ENCODE measurements around the gene TXK.

The TXK gene

GRCh38 chr4:48085821-48086589, 48.0 kb downstream of the TXK start:
- no peaks in the 10 kb centered on the region for H3K4me1 ChIP-seq (ENCODE audit: control insufficient read depth in 1 of 2, insufficient read depth in 2 of 2, low read length in 2 of 2)
- no peaks in the 10 kb centered on the region for H3K36me3 ChIP-seq (ENCODE audit: control insufficient read depth in 1 of 2, insufficient read depth in 2 of 2, low read length in 2 of 2)
- H3K27me3 ChIP-seq (ENCODE audit: control insufficient read depth in 1 of 2, insufficient read depth in 2 of 2, low read length in 2 of 2), result no peaks in the 10 kb centered on the region
- no peak overlapping the region for H3K9ac ChIP-seq (ENCODE audit: low read depth in 1 of 2, low read length in 2 of 2)
- no peaks in the 10 kb centered on the region for H3K9me3 ChIP-seq (ENCODE audit: control insufficient read depth in 1 of 2, low read length in 2 of 2)
- H3K27ac ChIP-seq (ENCODE audit: low read depth, low read length), result no peak overlapping the region
- no peak overlapping the region for H3K4me3 ChIP-seq (ENCODE audit: low read depth in 1 of 2, low read length in 2 of 2)

GRCh38 chr4:48082956-48083355, 51.1 kb downstream of the TXK start:
- H3K9me3 ChIP-seq (ENCODE audit: control insufficient read depth in 1 of 2, low read length in 2 of 2), result no peaks in the 10 kb centered on the region
- H3K27me3 ChIP-seq (ENCODE audit: control insufficient read depth in 1 of 2, insufficient read depth in 2 of 2, low read length in 2 of 2), result no peaks in the 10 kb centered on the region
- no peak overlapping the region for H3K9ac ChIP-seq (ENCODE audit: low read depth in 1 of 2, low read length in 2 of 2)
- no peaks in the 10 kb centered on the region for H3K4me1 ChIP-seq (ENCODE audit: control insufficient read depth in 1 of 2, insufficient read depth in 2 of 2, low read length in 2 of 2)
- no peaks in the 10 kb centered on the region for H3K36me3 ChIP-seq (ENCODE audit: control insufficient read depth in 1 of 2, insufficient read depth in 2 of 2, low read length in 2 of 2)
- H3K27ac ChIP-seq (ENCODE audit: low read depth, low read length), result no peak overlapping the region
- H3K4me3 ChIP-seq (ENCODE audit: low read depth in 1 of 2, low read length in 2 of 2), result no peak overlapping the region

- Histone ChIP-seq H3K36me3 (ENCODE audit: control insufficient read depth in 1 of 2, insufficient read depth in 2 of 2, low read length in 2 of 2) (no peaks in the 10 kb centered on the region), H3K9me3 (ENCODE audit: control insufficient read depth in 1 of 2, low read length in 2 of 2) (no peaks in the 10 kb centered on the region), H3K27me3 (ENCODE audit: control insufficient read depth in 1 of 2, insufficient read depth in 2 of 2, low read length in 2 of 2) (no peaks in the 10 kb centered on the region), H3K4me3 (ENCODE audit: low read depth in 1 of 2, low read length in 2 of 2) (no peak overlapping the region), H3K4me1 (ENCODE audit: control insufficient read depth in 1 of 2, insufficient read depth in 2 of 2, low read length in 2 of 2) (no peaks in the 10 kb centered on the region), H3K9ac (ENCODE audit: low read depth in 1 of 2, low read length in 2 of 2) (no peak overlapping the region), H3K27ac (ENCODE audit: low read depth, low read length) (no peak overlapping the region)
Measured at GRCh38 chr4:48081196-48081595, 52.9 kb downstream of the TXK start.

- H3K4me1 ChIP-seq (ENCODE audit: control insufficient read depth in 1 of 2, insufficient read depth in 2 of 2, low read length in 2 of 2), result no peaks in the 10 kb centered on the region
- no peaks in the 10 kb centered on the region for H3K9me3 ChIP-seq (ENCODE audit: control insufficient read depth in 1 of 2, low read length in 2 of 2)
- H3K9ac ChIP-seq (ENCODE audit: low read depth in 1 of 2, low read length in 2 of 2), result no peak overlapping the region
- no peaks in the 10 kb centered on the region for H3K27me3 ChIP-seq (ENCODE audit: control insufficient read depth in 1 of 2, insufficient read depth in 2 of 2, low read length in 2 of 2)
- no peak overlapping the region for H3K4me3 ChIP-seq (ENCODE audit: low read depth in 1 of 2, low read length in 2 of 2)
- H3K27ac ChIP-seq (ENCODE audit: low read depth, low read length), result no peak overlapping the region
- no peaks in the 10 kb centered on the region for H3K36me3 ChIP-seq (ENCODE audit: control insufficient read depth in 1 of 2, insufficient read depth in 2 of 2, low read length in 2 of 2)
Measured at GRCh38 chr4:48079972-48080391, 54.1 kb downstream of the TXK start.

GRCh38 chr4:48078862-48079655, 55.0 kb downstream of the TXK start:
- H3K27me3 ChIP-seq (ENCODE audit: control insufficient read depth in 1 of 2, insufficient read depth in 2 of 2, low read length in 2 of 2), result no peaks in the 10 kb centered on the region
- no peak overlapping the region for H3K4me3 ChIP-seq (ENCODE audit: low read depth in 1 of 2, low read length in 2 of 2)
- H3K36me3 ChIP-seq (ENCODE audit: control insufficient read depth in 1 of 2, insufficient read depth in 2 of 2, low read length in 2 of 2), result no peaks in the 10 kb centered on the region
- no peak overlapping the region for H3K27ac ChIP-seq (ENCODE audit: low read depth, low read length)
- H3K9me3 ChIP-seq (ENCODE audit: control insufficient read depth in 1 of 2, low read length in 2 of 2), result no peaks in the 10 kb centered on the region
- H3K4me1 ChIP-seq (ENCODE audit: control insufficient read depth in 1 of 2, insufficient read depth in 2 of 2, low read length in 2 of 2), result no peaks in the 10 kb centered on the region
- H3K9ac ChIP-seq (ENCODE audit: low read depth in 1 of 2, low read length in 2 of 2), result no peak overlapping the region

- Histone ChIP-seq H3K4me3 (ENCODE audit: low read depth in 1 of 2, low read length in 2 of 2) (no peak overlapping the region), H3K27ac (ENCODE audit: low read depth, low read length) (no peak overlapping the region), H3K36me3 (ENCODE audit: control insufficient read depth in 1 of 2, insufficient read depth in 2 of 2, low read length in 2 of 2) (no peaks in the 10 kb centered on the region), H3K27me3 (ENCODE audit: control insufficient read depth in 1 of 2, insufficient read depth in 2 of 2, low read length in 2 of 2) (no peaks in the 10 kb centered on the region), H3K4me1 (ENCODE audit: control insufficient read depth in 1 of 2, insufficient read depth in 2 of 2, low read length in 2 of 2) (no peaks in the 10 kb centered on the region), H3K9ac (ENCODE audit: low read depth in 1 of 2, low read length in 2 of 2) (no peak overlapping the region), H3K9me3 (ENCODE audit: control insufficient read depth in 1 of 2, low read length in 2 of 2) (no peaks in the 10 kb centered on the region)
Measured at GRCh38 chr4:48078425-48078824, 55.6 kb downstream of the TXK start.

- Histone ChIP-seq H3K9me3 (ENCODE audit: control insufficient read depth in 1 of 2, low read length in 2 of 2) (no peaks in the 10 kb centered on the region), H3K4me1 (ENCODE audit: control insufficient read depth in 1 of 2, insufficient read depth in 2 of 2, low read length in 2 of 2) (no peaks in the 10 kb centered on the region), H3K36me3 (ENCODE audit: control insufficient read depth in 1 of 2, insufficient read depth in 2 of 2, low read length in 2 of 2) (no peaks in the 10 kb centered on the region), H3K27me3 (ENCODE audit: control insufficient read depth in 1 of 2, insufficient read depth in 2 of 2, low read length in 2 of 2) (no peaks in the 10 kb centered on the region), H3K9ac (ENCODE audit: low read depth in 1 of 2, low read length in 2 of 2) (no peak overlapping the region), H3K4me3 (ENCODE audit: low read depth in 1 of 2, low read length in 2 of 2) (no peak overlapping the region), H3K27ac (ENCODE audit: low read depth, low read length) (no peak overlapping the region)
Measured at GRCh38 chr4:48074657-48075056, 59.4 kb downstream of the TXK start.

GRCh38 chr4:48073567-48074103, 60.4 kb downstream of the TXK start:
- Histone ChIP-seq H3K4me3 (ENCODE audit: low read depth in 1 of 2, low read length in 2 of 2) (no peak overlapping the region), H3K36me3 (ENCODE audit: control insufficient read depth in 1 of 2, insufficient read depth in 2 of 2, low read length in 2 of 2) (no peaks in the 10 kb centered on the region), H3K9ac (ENCODE audit: low read depth in 1 of 2, low read length in 2 of 2) (no peak overlapping the region), H3K27me3 (ENCODE audit: control insufficient read depth in 1 of 2, insufficient read depth in 2 of 2, low read length in 2 of 2) (no peaks in the 10 kb centered on the region), H3K4me1 (ENCODE audit: control insufficient read depth in 1 of 2, insufficient read depth in 2 of 2, low read length in 2 of 2) (no peaks in the 10 kb centered on the region), H3K9me3 (ENCODE audit: control insufficient read depth in 1 of 2, low read length in 2 of 2) (no peaks in the 10 kb centered on the region), H3K27ac (ENCODE audit: low read depth, low read length) (no peak overlapping the region)

- no peaks in the 10 kb centered on the region for H3K27me3 ChIP-seq (ENCODE audit: control insufficient read depth in 1 of 2, insufficient read depth in 2 of 2, low read length in 2 of 2)
- no peaks in the 10 kb centered on the region for H3K36me3 ChIP-seq (ENCODE audit: control insufficient read depth in 1 of 2, insufficient read depth in 2 of 2, low read length in 2 of 2)
- H3K9me3 ChIP-seq (ENCODE audit: control insufficient read depth in 1 of 2, low read length in 2 of 2), result no peaks in the 10 kb centered on the region
- no peaks in the 10 kb centered on the region for H3K4me1 ChIP-seq (ENCODE audit: control insufficient read depth in 1 of 2, insufficient read depth in 2 of 2, low read length in 2 of 2)
- no peak overlapping the region for H3K4me3 ChIP-seq (ENCODE audit: low read depth in 1 of 2, low read length in 2 of 2)
- H3K9ac ChIP-seq (ENCODE audit: low read depth in 1 of 2, low read length in 2 of 2), result no peak overlapping the region
- H3K27ac ChIP-seq (ENCODE audit: low read depth, low read length), result no peak overlapping the region
Measured at GRCh38 chr4:48071191-48071590, 62.9 kb downstream of the TXK start.

- no peak overlapping the region for H3K27ac ChIP-seq (ENCODE audit: low read depth, low read length)
- no peaks in the 10 kb centered on the region for H3K4me1 ChIP-seq (ENCODE audit: control insufficient read depth in 1 of 2, insufficient read depth in 2 of 2, low read length in 2 of 2)
- H3K9ac ChIP-seq (ENCODE audit: low read depth in 1 of 2, low read length in 2 of 2), result no peak overlapping the region
Measured at GRCh38 chr4:48069026-48069425, 65.0 kb downstream of the TXK start.

More at GRCh38 chr4:48069026-48069425, 65.0 kb downstream of the TXK start:
- Histone ChIP-seq H3K4me3 (ENCODE audit: low read depth in 1 of 2, low read length in 2 of 2) (no peak overlapping the region), H3K36me3 (ENCODE audit: control insufficient read depth in 1 of 2, insufficient read depth in 2 of 2, low read length in 2 of 2) (no peaks in the 10 kb centered on the region), H3K9me3 (ENCODE audit: control insufficient read depth in 1 of 2, low read length in 2 of 2) (no peaks in the 10 kb centered on the region), H3K27me3 (ENCODE audit: control insufficient read depth in 1 of 2, insufficient read depth in 2 of 2, low read length in 2 of 2) (no peaks in the 10 kb centered on the region)
